Body of pancreas (tissue), 4 donors: ENCODE data around the gene RFK. TPM values are rescaled to one million over a fixed set of nuclear protein-coding genes. Genes with fewer than 3 reads are reported as not detected.
"Not testable (repeated sequence)": the region's sequence is repeated elsewhere in the genome, so short reads cannot be mapped to it uniquely, and the experiment has no call there.

ENCODE experiments used
- ATAC-seq: fragments of 150-250 bp; one replicate; pipeline ENCODE4 v1.9.1; 2016
- DNase-seq, 4 donors: peaks; one replicate each; pipeline ENCODE4 v3.0.0-alpha.2; 2019
- H3K27ac ChIP-seq, 4 donors: fragments of 200-600 bp; sonication (generic); 1 replicate in 3 of 4; 2 replicates in 1 of 4; pipeline versions ENCODE4 v1.5.1 to v1.6.1; 2016 to 2019; ENCODE audit warnings: mild to moderate bottlenecking in 1 of 4, mixed read lengths in 1 of 4, moderate library complexity in 1 of 4
- H3K27me3 ChIP-seq, 2 donors: fragments of 200-600 bp; sonication (generic); one replicate each; pipeline ENCODE4 v1.6.0; 2016; ENCODE audit warnings: mild to moderate bottlenecking in 1 of 2
- H3K36me3 ChIP-seq, 2 donors: fragments of 200-600 bp; sonication (generic); replicated peaks in 1 of 2; 2 replicates each; pipeline ENCODE4 v1.5.1; 2016; ENCODE audit warnings: low read depth in 2 of 2; ENCODE audit not compliant: insufficient read depth in 1 of 2
- H3K4me1 ChIP-seq: fragments of 200-600 bp; sonication (generic); one replicate; pipeline ENCODE4 v1.6.0; 2016
- H3K4me3 ChIP-seq, 2 donors: fragments of 200-600 bp; sonication (generic); 1 replicate in 1 of 2; 2 replicates in 1 of 2; pipeline ENCODE4 v1.5.1; 2016 to 2019
- H3K9me3 ChIP-seq, 3 donors: fragments of 200-600 bp; sonication (generic); 1 replicate in 2 of 3; 2 replicates in 1 of 3; pipeline ENCODE4 v1.5.1; 2016
- CTCF ChIP-seq, 7 experiments: fragments of 450-650 bp in 4 of 7; fragments of 200-600 bp in 3 of 7; sonication (generic) in 3 of 7; IDR thresholded peaks; one replicate each; pipeline ENCODE4 v1.5.1; 2016 to 2019; ENCODE audit warnings: antibody characterized with exemption in 7 of 7
- POLR2A ChIP-seq, 3 donors: fragments of 450-650 bp; IDR thresholded peaks; one replicate each; pipeline ENCODE4 v1.6.1; 2016; ENCODE audit warnings: antibody characterized with exemption in 3 of 3, mild to moderate bottlenecking in 2 of 3
- WGBS, 2 donors: methylation state at CpG; one replicate each; pipeline ENCODE4 v1.1.5; 2017; 5-methylcytosine and 5-hydroxymethylcytosine counted together
- intact Hi-C: fragments of 100-400 bp; cut with DNase I; formaldehyde crosslinking; loops from one replicate; pipeline ENCODE4 v1.15.1; 2023
- total RNA-seq, 2 donors: library from RNA; depleted of rRNA; stranded (reverse); fragments of >200 nt; gene quantifications; one replicate each; pipeline ENCODE4 v1.1.0, GENCODE V29; 2016

RFK gene
- 10 to 100 TPM in 1 of 2 donors, 1 to 10 TPM in 1; 7.6 to 13.0 TPM for total RNA-seq

- H3K4me1 ChIP-seq, result peaks cover 24% of the 10 kb centered on the region
- intact Hi-C loops, result no loop called here
- 0 to 1% methylated on average over 19 to 81 of the region's 81 CpGs for WGBS, 2 donors
These were observed at the start of gene RFK for GRCh38 chr9:76394195-76394959. TSS of gene RFK (minus strand) at chr9:76394426. CDS start at chr9:76394171, 255 bp downstream.

GRCh38 chr9:76443887-76444286 lies 49.7 kb upstream of the RFK start:
- no peak for DNase-seq
- H3K27me3 ChIP-seq, result no peaks in the 10 kb centered on the region
- peaks cover 6% of the 10 kb centered on the region for H3K4me1 ChIP-seq
- H3K36me3 ChIP-seq, result no peaks in the 10 kb centered on the region
- H3K9me3 ChIP-seq, result no peaks in the 10 kb centered on the region
- no peak for TF ChIP-seq CTCF (IDR thresholded peaks at IDR 0.05)
- no peak for TF ChIP-seq POLR2A (IDR thresholded peaks at IDR 0.05)
- WGBS, 2 donors, result 32 to 43% methylated on average over 3 of the region's 3 CpGs
- ATAC-seq, result no peak
- H3K27ac ChIP-seq, result no peak overlapping the region
- intact Hi-C loops, result no loop called here
- H3K4me3 ChIP-seq, result no peak overlapping the region

More at GRCh38 chr9:76394195-76394959, at the start of gene RFK:
- no peaks in the 10 kb centered on the region for H3K9me3 ChIP-seq
- no peaks in the 10 kb centered on the region for H3K27me3 ChIP-seq
- TF ChIP-seq POLR2A (IDR thresholded peaks at IDR 0.05) (peak; percentile 89 to 93 (median 92)), CTCF (IDR thresholded peaks at IDR 0.05) (peak in 6 of 7 experiments; percentile 29 to 71 (median 62))
- peak within 1 kb of the TSS; percentile 55 to 74 for H3K4me3 ChIP-seq
- DNase-seq (peak; percentile 91 to 94 (median 94)), ATAC-seq (peak; percentile 95)
- H3K27ac ChIP-seq, result peak within 1 kb of the TSS; percentile 94 to 98 (median 97)
- no peaks in the 10 kb centered on the region for H3K36me3 ChIP-seq

- intact Hi-C loops, result no loop called here
- no peak for ATAC-seq
- WGBS, 2 donors, result 81 to 87% methylated on average over 10 of the region's 10 CpGs
- no peak for TF ChIP-seq POLR2A (IDR thresholded peaks at IDR 0.05)
- no peak for TF ChIP-seq CTCF (IDR thresholded peaks at IDR 0.05)
- Histone ChIP-seq H3K4me1 (no peaks in the 10 kb centered on the region), H3K9me3 (no peaks in the 10 kb centered on the region), H3K36me3 (no peaks in the 10 kb centered on the region), H3K27ac (no peak overlapping the region), H3K27me3 (no peaks in the 10 kb centered on the region), H3K4me3 (no peak overlapping the region)
- no peak for DNase-seq
These were observed 47.5 kb upstream of the RFK start for GRCh38 chr9:76441551-76442322.

- H3K9me3 ChIP-seq, result no peaks in the 10 kb centered on the region
- ATAC-seq (no peak), DNase-seq (no peak)
- H3K36me3 ChIP-seq, result no peaks in the 10 kb centered on the region
- H3K4me1 ChIP-seq, result no peaks in the 10 kb centered on the region
- intact Hi-C loops, result no loop called here
- no peak overlapping the region for H3K4me3 ChIP-seq
- 85 to 86% methylated on average over 6 of the region's 6 CpGs for WGBS, 2 donors
- TF ChIP-seq CTCF (IDR thresholded peaks at IDR 0.05) (no peak), POLR2A (IDR thresholded peaks at IDR 0.05) (no peak)
- H3K27ac ChIP-seq, result no peak overlapping the region
- H3K27me3 ChIP-seq, result no peaks in the 10 kb centered on the region
These were observed 44.8 kb upstream of the RFK start for GRCh38 chr9:76438841-76439588.

- DNase-seq, H3K27ac ChIP-seq, H3K27me3 ChIP-seq, H3K4me1 ChIP-seq, H3K36me3 ChIP-seq, ATAC-seq, H3K9me3 ChIP-seq, H3K4me3 ChIP-seq, intact Hi-C loops: not testable (repeated sequence)
- WGBS, 2 donors, result 80% methylated on average over 9 of the region's 9 CpGs
These were observed 42.9 kb upstream of the RFK start for GRCh38 chr9:76437017-76437699.

- H3K36me3 ChIP-seq, H3K4me3 ChIP-seq, DNase-seq, H3K27ac ChIP-seq, ATAC-seq, H3K9me3 ChIP-seq, intact Hi-C loops, H3K27me3 ChIP-seq, H3K4me1 ChIP-seq: not testable (repeated sequence)
- 80 to 84% methylated on average over 6 of the region's 6 CpGs for WGBS, 2 donors
These were observed 40.7 kb upstream of the RFK start for GRCh38 chr9:76434897-76435296.
